Right cardiac atrium (tissue), 5 donors: ENCODE data around the gene ZNF331. TPM values are rescaled to one million over a fixed set of nuclear protein-coding genes. Genes with fewer than 3 reads are reported as not detected.

Source experiments
- ATAC-seq, 2 donors: fragments of 200-7000 bp; cut with Tn5 transposase; one replicate each; pipeline versions ENCODE4 v1.8.0 to v1.9.1; 2020; ENCODE audit warnings: moderate library complexity in 2 of 2, mild to moderate bottlenecking in 1 of 2
- DNase-seq, 3 donors: peaks; one replicate each; pipeline ENCODE4 v3.0.0-alpha.2; 2020
- H3K27ac ChIP-seq: one replicate; pipeline ENCODE4 v1.5.1; 2013; ENCODE audit warnings: mild to moderate bottlenecking, low read length, control low read depth, moderate library complexity
- H3K27me3 ChIP-seq: one replicate; pipeline ENCODE4 v1.6.1; 2013; ENCODE audit not compliant: control insufficient read depth, insufficient read depth
- H3K4me1 ChIP-seq: one replicate; pipeline ENCODE4 v1.6.1; 2013; ENCODE audit warnings: low read length; ENCODE audit not compliant: control insufficient read depth, insufficient read depth
- H3K4me3 ChIP-seq: one replicate; pipeline ENCODE4 v1.5.1; 2013; ENCODE audit warnings: low read length, control low read depth
- H3K9me3 ChIP-seq: one replicate; pipeline ENCODE4 v1.6.1; 2013; ENCODE audit warnings: low read length; ENCODE audit not compliant: control insufficient read depth
- WGBS: extraction: QIAGEN DNeasy Blood & Tissue Kit; methylation state at CpG from one replicate; pipeline ENCODE4 v1.1.7; 2013; 5-methylcytosine and 5-hydroxymethylcytosine counted together
- intact Hi-C, 4 donors: fragments of 100-400 bp; cut with DNase I; formaldehyde crosslinking; loops; one replicate each; pipeline versions ENCODE4 v1.11.0 to v1.14.0; 2022 to 2023
- polyA plus RNA-seq: library from polyadenylated mRNA; stranded (reverse); fragments of 200-250 nt; gene quantifications from one replicate; pipeline ENCODE4 v1.2.3, GENCODE V29; 2013
- total RNA-seq, 4 donors: library from RNA; stranded (reverse); fragmentation: NEBNext Ultra II Directional; extraction: Animal tissue kit (Norgen Biotek cat#: 25700); gene quantifications; one replicate each; pipeline ENCODE4 v1.2.1, GENCODE V29; 2021
- donor health status: healthy with polysubstance abuse.
- donor health status: DM: no; HTN: yes; CAD: no.
- donor health status: DM: no; HTN: no; CAD: no.
- donor health status: DM: no; HTN: yes; CAD: no; lungs with severe emphysema.
- donor health status: DM: yes; HTN: yes; CAD: no.

ZNF331 gene
- total and polyA plus RNA-seq, 5 donors = 11.7 to 30.3 (median 16.6) TPM

GRCh38 chr19:53541971-53542370, 4.0 kb downstream of the ZNF331 start:
- ATAC-seq (no peak), DNase-seq (no peak)
- Histone ChIP-seq H3K27me3 (no peaks in the 10 kb centered on the region), H3K27ac (no peak overlapping the region), H3K4me1 (no peaks in the 10 kb centered on the region), H3K4me3 (no peak overlapping the region), H3K9me3 (no peaks in the 10 kb centered on the region)
- 100% methylated on average over 1 of the region's 1 CpG for WGBS
- intact Hi-C loops = no loop called here

GRCh38 chr19:53545271-53546065, 7.5 kb downstream of the ZNF331 start:
- Histone ChIP-seq H3K27me3 (no peaks in the 10 kb centered on the region), H3K4me3 (no peak overlapping the region), H3K9me3 (no peaks in the 10 kb centered on the region), H3K27ac (no peak overlapping the region), H3K4me1 (no peaks in the 10 kb centered on the region)
- DNase-seq = no peak
- WGBS = 87% methylated on average over 25 of the region's 25 CpGs
- ATAC-seq = peak; percentile 29 to 39
- intact Hi-C loops = no loop called here

- Histone ChIP-seq H3K27ac (no peak overlapping the region), H3K4me3 (no peak overlapping the region), H3K4me1 (no peaks in the 10 kb centered on the region), H3K27me3 (no peaks in the 10 kb centered on the region), H3K9me3 (no peaks in the 10 kb centered on the region)
- 70% methylated on average over 7 of the region's 7 CpGs for WGBS
- intact Hi-C loops = no loop called here
- DNase-seq (no peak), ATAC-seq (no peak)
Observed at GRCh38 chr19:53546758-53547513, 9.0 kb downstream of the ZNF331 start.

GRCh38 chr19:53549340-53549739, 11.4 kb downstream of the ZNF331 start:
- no peak for DNase-seq
- Histone ChIP-seq H3K4me1 (no peaks in the 10 kb centered on the region), H3K27me3 (no peaks in the 10 kb centered on the region), H3K9me3 (no peaks in the 10 kb centered on the region), H3K27ac (no peak overlapping the region), H3K4me3 (no peak overlapping the region)
- no peak for ATAC-seq
- 52% methylated on average over 3 of the region's 3 CpGs for WGBS
- intact Hi-C loops = no loop called here

GRCh38 chr19:53552001-53552721, 14.2 kb downstream of the ZNF331 start:
- ATAC-seq (no peak), DNase-seq (no peak)
- H3K4me3 ChIP-seq = no peak overlapping the region
- no peak overlapping the region for H3K27ac ChIP-seq
- H3K9me3 ChIP-seq = no peaks in the 10 kb centered on the region
- no peaks in the 10 kb centered on the region for H3K4me1 ChIP-seq
- no peaks in the 10 kb centered on the region for H3K27me3 ChIP-seq
- 91% methylated on average over 6 of the region's 6 CpGs for WGBS
- intact Hi-C loops = no loop called here

- ATAC-seq (no peak), DNase-seq (no peak)
- H3K27ac ChIP-seq = no peak overlapping the region
- H3K4me3 ChIP-seq = no peak overlapping the region
- intact Hi-C loops = no loop called here
- H3K4me1 ChIP-seq = no peaks in the 10 kb centered on the region
- H3K27me3 ChIP-seq = no peaks in the 10 kb centered on the region
- no peaks in the 10 kb centered on the region for H3K9me3 ChIP-seq
- 91% methylated on average over 2 of the region's 2 CpGs for WGBS
Observed at GRCh38 chr19:53553156-53553555, 15.2 kb downstream of the ZNF331 start.

- intact Hi-C loops = no loop called here
- 55% methylated on average over 77 of the region's 77 CpGs for WGBS
Observed at GRCh38 chr19:53553865-53554791, 16.2 kb downstream of the ZNF331 start.

GRCh38 chr19:53554804-53555203, 16.9 kb downstream of the ZNF331 start:
- no peaks in the 10 kb centered on the region for H3K9me3 ChIP-seq
- DNase-seq = no peak
- no peaks in the 10 kb centered on the region for H3K4me1 ChIP-seq
- peak in 1 of 2 donors; percentile 33 for ATAC-seq
- 54% methylated on average over 24 of the region's 24 CpGs for WGBS
- intact Hi-C loops = no loop called here
- H3K27me3 ChIP-seq = no peaks in the 10 kb centered on the region
- peak overlapping the region; percentile 26 for H3K4me3 ChIP-seq
- H3K27ac ChIP-seq = peak overlapping the region; percentile 53

More at GRCh38 chr19:53553865-53554791, 16.2 kb downstream of the ZNF331 start:
- Histone ChIP-seq H3K27me3 (no peaks in the 10 kb centered on the region), H3K9me3 (no peaks in the 10 kb centered on the region), H3K27ac (peak overlapping the region; percentile 53), H3K4me1 (no peaks in the 10 kb centered on the region), H3K4me3 (peak overlapping the region; percentile 26)
- DNase-seq (peak; percentile 93 to 95 (median 95)), ATAC-seq (peak; percentile 92 to 93)

- 84% methylated on average over 13 of the region's 13 CpGs for whole genome bisulfite sequencing
- Histone ChIP-seq H3K4me1 (no peaks in the 10 kb centered on the region), H3K27ac (no peak overlapping the region), H3K4me3 (no peak overlapping the region), H3K9me3 (no peaks in the 10 kb centered on the region), H3K27me3 (no peaks in the 10 kb centered on the region)
- intact Hi-C loops = no loop called here
- DNase-seq (no peak), ATAC-seq (no peak)
Observed at GRCh38 chr19:53555352-53555751, 17.4 kb downstream of the ZNF331 start.

GRCh38 chr19:53571339-53571738, 33.4 kb downstream of the ZNF331 start:
- no peaks in the 10 kb centered on the region for H3K27me3 ChIP-seq
- intact Hi-C loops = no loop called here
- no peaks in the 10 kb centered on the region for H3K9me3 ChIP-seq
- H3K4me1 ChIP-seq = no peaks in the 10 kb centered on the region
- 93% methylated on average over 12 of the region's 12 CpGs for WGBS
- DNase-seq (no peak), ATAC-seq (no peak)
- no peak overlapping the region for H3K27ac ChIP-seq
- no peak overlapping the region for H3K4me3 ChIP-seq
